Liver (tissue), 9 donors: Measurements from ENCODE around the gene PLA2G7. TPM values are rescaled to one million over a fixed set of nuclear protein-coding genes. Genes with fewer than 3 reads are reported as not detected.
"Not testable (repeated sequence)": the region's sequence is repeated elsewhere in the genome, so short reads cannot be mapped to it uniquely, and the experiment has no call there.

Experiments used
- DNase-seq: peaks from one replicate; pipeline ENCODE4 v3.0.0-alpha.2; 2017; ENCODE audit warnings: low spot score
- H3K27ac ChIP-seq, 2 donors: one replicate each; pipeline ENCODE4 v1.7.0; 2013; ENCODE audit warnings: inconsistent platforms in 2 of 2, low read length in 2 of 2, control low read depth in 1 of 2, low read depth in 1 of 2, mild to moderate bottlenecking in 1 of 2
- H3K27me3 ChIP-seq, 4 donors: one replicate each; pipeline versions ENCODE4 v1.6.1 to v1.7.0; 2013; ENCODE audit warnings: low read length in 3 of 4, inconsistent platforms in 1 of 4, mild to moderate bottlenecking in 1 of 4, moderate library complexity in 1 of 4; ENCODE audit not compliant: control insufficient read depth in 4 of 4, insufficient read depth in 4 of 4
- H3K36me3 ChIP-seq, 4 donors: one replicate each; pipeline versions ENCODE4 v1.6.1 to v1.7.0; 2013; ENCODE audit warnings: low read length in 3 of 4, mild to moderate bottlenecking in 3 of 4, low read depth in 1 of 4, moderate library complexity in 1 of 4; ENCODE audit not compliant: control insufficient read depth in 4 of 4, insufficient read depth in 3 of 4
- H3K4me1 ChIP-seq, 4 donors: one replicate each; pipeline versions ENCODE4 v1.6.1 to v1.7.0; 2013; ENCODE audit warnings: low read length in 3 of 4, mild to moderate bottlenecking in 3 of 4, moderate library complexity in 1 of 4; ENCODE audit not compliant: control insufficient read depth in 4 of 4, insufficient read depth in 4 of 4
- H3K4me3 ChIP-seq, 3 donors: one replicate each; pipeline versions ENCODE4 v1.6.1 to v1.7.0; 2013; ENCODE audit warnings: low read length in 3 of 3, control low read depth in 1 of 3, low read depth in 1 of 3, mild to moderate bottlenecking in 1 of 3
- H3K9ac ChIP-seq, 2 donors: one replicate each; pipeline ENCODE4 v1.7.0; 2013; ENCODE audit warnings: low read length in 2 of 2, mild to moderate bottlenecking in 2 of 2, moderate library complexity in 2 of 2, control low read depth in 1 of 2, low read depth in 1 of 2
- H3K9me3 ChIP-seq, 4 donors: one replicate each; pipeline versions ENCODE4 v1.6.1 to v1.7.0; 2013; ENCODE audit warnings: low read length in 3 of 4; ENCODE audit not compliant: control insufficient read depth in 4 of 4
- EGR1 ChIP-seq, 2 donors: IDR thresholded peaks; 2 replicates each; pipeline ENCODE4 v1.6.1; 2016 to 2018; ENCODE audit warnings: antibody characterized with exemption in 2 of 2, low read depth in 2 of 2
- FOXA1 ChIP-seq: IDR thresholded peaks from 2 replicates; pipeline ENCODE4 v1.6.1; 2016; ENCODE audit warnings: antibody characterized with exemption
- FOXA2 ChIP-seq: IDR thresholded peaks from 2 replicates; pipeline ENCODE4 v1.6.1; 2016; ENCODE audit warnings: antibody characterized with exemption
- GABPA ChIP-seq, 2 donors: IDR thresholded peaks in 1 of 2; conservative IDR thresholded peaks in 1 of 2; 2 replicates each; pipeline ENCODE4 v1.6.1; 2016; ENCODE audit warnings: antibody characterized with exemption in 2 of 2, mild to moderate bottlenecking in 1 of 2, moderate library complexity in 1 of 2
- HNF4A ChIP-seq, 2 donors: conservative IDR thresholded peaks; 2 replicates each; pipeline ENCODE4 v1.6.1; 2016; ENCODE audit warnings: antibody characterized with exemption in 2 of 2, mild to moderate bottlenecking in 2 of 2
- JUND ChIP-seq, 2 donors: IDR thresholded peaks; 2 replicates each; pipeline ENCODE4 v1.6.1; 2016; ENCODE audit warnings: antibody characterized with exemption in 2 of 2
- MAX ChIP-seq: IDR thresholded peaks from 2 replicates; pipeline ENCODE4 v1.6.1; 2016; ENCODE audit warnings: antibody characterized with exemption
- NR2F2 ChIP-seq: IDR thresholded peaks from 2 replicates; pipeline ENCODE4 v1.6.1; 2016; ENCODE audit warnings: antibody characterized with exemption
- RAD21 ChIP-seq, 2 donors: IDR thresholded peaks; 2 replicates each; pipeline ENCODE4 v1.6.1; 2016; ENCODE audit warnings: antibody characterized with exemption in 2 of 2, mild to moderate bottlenecking in 2 of 2
- REST ChIP-seq: IDR thresholded peaks from 2 replicates; pipeline ENCODE4 v1.6.1; 2016; ENCODE audit warnings: antibody characterized with exemption, mild to moderate bottlenecking
- RXRA ChIP-seq, 2 donors: IDR thresholded peaks; 2 replicates each; pipeline ENCODE4 v1.6.1; 2017 to 2018; ENCODE audit warnings: antibody characterized with exemption in 2 of 2, mild to moderate bottlenecking in 1 of 2
- SP1 ChIP-seq: IDR thresholded peaks from 2 replicates; pipeline ENCODE4 v1.6.1; 2018; ENCODE audit warnings: antibody characterized with exemption, mild to moderate bottlenecking
- TAF1 ChIP-seq: conservative IDR thresholded peaks from 2 replicates; pipeline ENCODE4 v1.6.1; 2016; ENCODE audit warnings: antibody characterized with exemption, mild to moderate bottlenecking
- YY1 ChIP-seq: IDR thresholded peaks from 2 replicates; pipeline ENCODE4 v1.6.1; 2016; ENCODE audit warnings: antibody characterized with exemption, mild to moderate bottlenecking
- ZBTB33 ChIP-seq: IDR thresholded peaks from 2 replicates; pipeline ENCODE4 v1.6.1; 2016; ENCODE audit warnings: antibody characterized with exemption
- WGBS: extraction: QIAGEN DNeasy Blood & Tissue Kit; methylation state at CpG from one replicate; pipeline ENCODE4 v1.1.7; 2013; 5-methylcytosine and 5-hydroxymethylcytosine counted together
- polyA plus RNA-seq, 2 donors: library from polyadenylated mRNA; stranded (reverse) in 1 of 2; unstranded in 1 of 2; fragments of 200-250 nt in 1 of 2; fragments of >200 nt in 1 of 2; fragmentation: Nextera tagmentation in 1 of 2; extraction: Ambion mirVana in 1 of 2; gene quantifications; one replicate each; pipeline versions ENCODE4 v1.2.1 to v1.2.3, GENCODE V29; 2013 to 2015
- total RNA-seq, 2 donors: library from RNA; depleted of rRNA; stranded (reverse); fragments of >200 nt; gene quantifications; one replicate each; pipeline ENCODE4 v1.2.3, GENCODE V29; 2014
- donor health status: healthy.
- donor health status: healthy.
- donor health status: healthy.
- donor health status: healthy.
- donor health status: healthy.

Gene PLA2G7
- total and polyA plus RNA-seq, 4 donors, result 0.35 to 24.7 (median 1.3) TPM

GRCh38 chr6:46777476-46778346, 42.5 kb upstream of the PLA2G7 start (continued):
- TF ChIP-seq ZBTB33 (no peak), NR2F2 (no peak)

GRCh38 chr6:46776070-46776712, 41.0 kb upstream of the PLA2G7 start:
- Histone ChIP-seq H3K9ac (no peak overlapping the region), H3K9me3 (no peaks in the 10 kb centered on the region), H3K4me1 (no peaks in the 10 kb centered on the region), H3K36me3 (no peaks in the 10 kb centered on the region), H3K4me3 (no peak overlapping the region), H3K27me3 (no peaks in the 10 kb centered on the region), H3K27ac (no peak overlapping the region)
- DNase-seq, result no peak
- TF ChIP-seq MAX, result no peak
- no peak for TF ChIP-seq JUND (IDR thresholded peaks at IDR 0.05)
- TF ChIP-seq ZBTB33, result no peak
- TF ChIP-seq TAF1, result no peak
- TF ChIP-seq NR2F2, result no peak
- TF ChIP-seq YY1, result no peak
- no peak for TF ChIP-seq SP1
- TF ChIP-seq FOXA2, result no peak
- no peak for TF ChIP-seq REST
- TF ChIP-seq HNF4A (conservative IDR thresholded peaks at IDR 0.05), result no peak
- no peak for TF ChIP-seq EGR1 (IDR thresholded peaks at IDR 0.05; ENCODE audit: low read depth in 2 of 2)
- TF ChIP-seq GABPA (IDR thresholded peaks at IDR 0.05 in 1 of 2, conservative IDR thresholded peaks at IDR 0.05 in 1 of 2), result no peak
- no peak for TF ChIP-seq RXRA (IDR thresholded peaks at IDR 0.05)
- no peak for TF ChIP-seq RAD21 (IDR thresholded peaks at IDR 0.05)
- no peak for TF ChIP-seq FOXA1
- WGBS, result 90% methylated on average over 5 of the region's 5 CpGs

- DNase-seq, H3K36me3 ChIP-seq, H3K4me3 ChIP-seq, H3K9ac ChIP-seq, H3K27ac ChIP-seq, H3K9me3 ChIP-seq, H3K27me3 ChIP-seq, H3K4me1 ChIP-seq: not testable (repeated sequence)
- WGBS, result 97% methylated on average over 24 of the region's 24 CpGs
These were observed 39.6 kb upstream of the PLA2G7 start for GRCh38 chr6:46774736-46775135.
